ENCODE results near the gene DST. TPM values are rescaled to one million over a fixed set of nuclear protein-coding genes. Genes with fewer than 3 reads are reported as not detected.
"Not testable (repeated sequence)": the region's sequence is repeated elsewhere in the genome, so short reads cannot be mapped to it uniquely, and the experiment has no call there.

The DST gene
- total and polyA plus RNA-seq, 2 donors, result 56.2 to 311 TPM

GRCh38 chr6:56496650-56497049, 146.0 kb downstream of the DST start:
- H3K36me3 ChIP-seq (ENCODE audit: control insufficient read depth in 2 of 2, insufficient read depth in 2 of 2, low read length in 1 of 2); H3K27ac ChIP-seq (ENCODE audit: low read depth in 1 of 2, low read length in 1 of 2); H3K4me3 ChIP-seq (ENCODE audit: low read length in 2 of 2); DNase-seq (ENCODE audit: low read depth in 6 of 9, low spot score in 9 of 9); H3K4me1 ChIP-seq (ENCODE audit: control insufficient read depth in 2 of 2, insufficient read depth in 2 of 2, low read length in 2 of 2); H3K9me3 ChIP-seq (ENCODE audit: control insufficient read depth in 2 of 2, insufficient read depth in 1 of 2, low read length in 1 of 2); H3K27me3 ChIP-seq (ENCODE audit: control insufficient read depth in 2 of 2, insufficient read depth in 1 of 2, low read length in 1 of 2): not testable (repeated sequence)
- 100% methylated on average over 1 of the region's 1 CpG for WGBS

DNA sequence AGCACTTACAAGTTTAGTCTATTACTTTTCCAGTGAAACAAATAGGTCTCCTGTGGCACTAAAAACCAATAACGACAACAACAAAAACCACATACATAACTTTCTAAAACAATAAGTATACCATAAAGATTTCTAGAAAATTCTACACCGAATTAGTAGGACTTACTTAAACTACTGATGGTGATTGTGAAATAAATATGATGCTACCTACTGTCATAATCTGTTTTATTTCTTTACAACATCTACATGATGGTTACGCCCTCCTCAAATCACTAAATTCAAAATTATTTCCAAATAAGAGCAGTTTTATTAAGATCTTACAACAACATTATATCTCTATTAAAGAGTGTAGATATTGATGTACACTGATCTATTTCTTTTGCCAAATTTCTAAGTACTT, 147.0 kb downstream of the DST start:
- no peak overlapping the region for H3K27ac ChIP-seq (ENCODE audit: low read depth in 1 of 2, low read length in 1 of 2)

DNA sequence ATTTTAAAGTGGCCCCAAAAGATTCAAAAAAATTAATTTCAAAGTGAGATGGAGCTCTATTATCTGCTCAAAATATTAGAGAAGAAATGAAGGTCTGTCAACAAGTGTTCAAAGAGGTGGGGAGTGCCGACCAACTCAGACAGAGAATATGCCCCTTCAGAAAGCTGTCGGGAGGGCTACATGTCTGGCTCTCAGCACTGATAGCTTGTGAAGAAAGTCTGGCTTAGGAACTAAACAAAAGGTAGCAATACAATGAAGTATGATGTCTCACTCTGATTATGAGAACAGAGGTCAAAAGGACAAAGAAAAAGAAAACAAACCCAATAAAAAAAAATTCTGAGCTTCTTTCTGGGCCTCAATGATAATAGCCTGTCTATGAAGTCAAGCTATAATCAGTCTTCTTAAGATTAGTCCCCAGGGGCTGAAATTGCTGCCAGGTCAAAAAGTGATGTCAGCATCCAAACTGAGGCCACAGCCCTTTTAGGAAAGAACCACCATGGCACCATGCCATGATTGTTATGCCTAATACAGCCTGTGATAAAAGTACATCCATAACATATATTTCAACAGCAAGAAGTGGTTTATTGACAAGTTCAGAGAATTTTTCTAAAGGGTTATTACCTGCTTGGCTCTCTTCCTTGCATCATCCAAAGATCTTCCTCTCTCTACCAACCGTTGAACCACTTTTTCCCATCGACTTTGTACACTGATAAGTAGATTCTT, 150.9 kb downstream of the DST start:
- 95% methylated on average over 4 of the region's 4 CpGs for WGBS
- Histone ChIP-seq H3K9me3 (ENCODE audit: control insufficient read depth in 2 of 2, insufficient read depth in 1 of 2, low read length in 1 of 2) (no peaks in the 10 kb centered on the region), H3K4me3 (ENCODE audit: low read length in 2 of 2) (no peak overlapping the region), H3K36me3 (ENCODE audit: control insufficient read depth in 2 of 2, insufficient read depth in 2 of 2, low read length in 1 of 2) (peaks cover 0 to 3% of the 10 kb centered on the region in 2 donors), H3K4me1 (ENCODE audit: control insufficient read depth in 2 of 2, insufficient read depth in 2 of 2, low read length in 2 of 2) (no peaks in the 10 kb centered on the region), H3K27me3 (ENCODE audit: control insufficient read depth in 2 of 2, insufficient read depth in 1 of 2, low read length in 1 of 2) (no peaks in the 10 kb centered on the region), H3K27ac (ENCODE audit: low read depth in 1 of 2, low read length in 1 of 2) (no peak overlapping the region)
- no peak for DNase-seq (ENCODE audit: low read depth in 6 of 9, low spot score in 9 of 9)

More for the DNA sequence above, 147.0 kb downstream of the DST start:
- whole genome bisulfite sequencing, result 97% methylated on average over 3 of the region's 3 CpGs
- peaks cover 0 to 7% of the 10 kb centered on the region in 2 donors for H3K36me3 ChIP-seq (ENCODE audit: control insufficient read depth in 2 of 2, insufficient read depth in 2 of 2, low read length in 1 of 2)
- no peaks in the 10 kb centered on the region for H3K27me3 ChIP-seq (ENCODE audit: control insufficient read depth in 2 of 2, insufficient read depth in 1 of 2, low read length in 1 of 2)
- H3K4me1 ChIP-seq (ENCODE audit: control insufficient read depth in 2 of 2, insufficient read depth in 2 of 2, low read length in 2 of 2), result no peaks in the 10 kb centered on the region
- H3K9me3 ChIP-seq (ENCODE audit: control insufficient read depth in 2 of 2, insufficient read depth in 1 of 2, low read length in 1 of 2), result no peaks in the 10 kb centered on the region
- DNase-seq (ENCODE audit: low read depth in 6 of 9, low spot score in 9 of 9), result no peak
- H3K4me3 ChIP-seq (ENCODE audit: low read length in 2 of 2), result no peak overlapping the region

- no peak for DNase-seq (ENCODE audit: low read depth in 6 of 9, low spot score in 9 of 9)
- Histone ChIP-seq H3K36me3 (ENCODE audit: control insufficient read depth in 2 of 2, insufficient read depth in 2 of 2, low read length in 1 of 2) (peaks cover 0 to 3% of the 10 kb centered on the region in 2 donors), H3K4me3 (ENCODE audit: low read length in 2 of 2) (no peak overlapping the region), H3K9me3 (ENCODE audit: control insufficient read depth in 2 of 2, insufficient read depth in 1 of 2, low read length in 1 of 2) (no peaks in the 10 kb centered on the region), H3K4me1 (ENCODE audit: control insufficient read depth in 2 of 2, insufficient read depth in 2 of 2, low read length in 2 of 2) (no peaks in the 10 kb centered on the region), H3K27me3 (ENCODE audit: control insufficient read depth in 2 of 2, insufficient read depth in 1 of 2, low read length in 1 of 2) (no peaks in the 10 kb centered on the region), H3K27ac (ENCODE audit: low read depth in 1 of 2, low read length in 1 of 2) (no peak overlapping the region)
- WGBS, result 96% methylated on average over 2 of the region's 2 CpGs
These were observed 151.7 kb downstream of the DST start for GRCh38 chr6:56490993-56491392.

DNA sequence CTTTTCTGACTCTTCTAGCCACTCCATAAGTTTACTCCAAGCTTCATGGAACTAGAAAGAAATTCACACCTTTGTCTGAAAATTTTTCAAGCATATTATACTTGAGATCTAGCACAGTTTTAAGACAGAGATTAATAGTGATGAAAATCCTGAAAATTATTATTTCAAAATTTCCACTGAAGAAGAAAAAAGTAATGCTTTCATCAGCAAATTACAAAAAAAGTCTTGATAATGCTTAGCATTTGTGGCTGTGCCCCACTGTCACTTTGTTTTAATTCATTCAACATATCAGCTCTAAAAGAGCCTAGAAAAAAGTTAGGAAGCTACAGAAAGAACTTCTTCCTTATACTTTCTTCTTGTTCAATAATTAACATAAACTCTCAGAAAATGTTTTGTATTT, 153.1 kb downstream of the DST start:
- no peak for DNase-seq (ENCODE audit: low read depth in 6 of 9, low spot score in 9 of 9)
- H3K4me1 ChIP-seq (ENCODE audit: control insufficient read depth in 2 of 2, insufficient read depth in 2 of 2, low read length in 2 of 2), result no peaks in the 10 kb centered on the region
- peaks cover 0 to 3% of the 10 kb centered on the region in 2 donors for H3K36me3 ChIP-seq (ENCODE audit: control insufficient read depth in 2 of 2, insufficient read depth in 2 of 2, low read length in 1 of 2)
- H3K27ac ChIP-seq (ENCODE audit: low read depth in 1 of 2, low read length in 1 of 2), result no peak overlapping the region
- no peaks in the 10 kb centered on the region for H3K27me3 ChIP-seq (ENCODE audit: control insufficient read depth in 2 of 2, insufficient read depth in 1 of 2, low read length in 1 of 2)
- no peak overlapping the region for H3K4me3 ChIP-seq (ENCODE audit: low read length in 2 of 2)
- no peaks in the 10 kb centered on the region for H3K9me3 ChIP-seq (ENCODE audit: control insufficient read depth in 2 of 2, insufficient read depth in 1 of 2, low read length in 1 of 2)

DNA sequence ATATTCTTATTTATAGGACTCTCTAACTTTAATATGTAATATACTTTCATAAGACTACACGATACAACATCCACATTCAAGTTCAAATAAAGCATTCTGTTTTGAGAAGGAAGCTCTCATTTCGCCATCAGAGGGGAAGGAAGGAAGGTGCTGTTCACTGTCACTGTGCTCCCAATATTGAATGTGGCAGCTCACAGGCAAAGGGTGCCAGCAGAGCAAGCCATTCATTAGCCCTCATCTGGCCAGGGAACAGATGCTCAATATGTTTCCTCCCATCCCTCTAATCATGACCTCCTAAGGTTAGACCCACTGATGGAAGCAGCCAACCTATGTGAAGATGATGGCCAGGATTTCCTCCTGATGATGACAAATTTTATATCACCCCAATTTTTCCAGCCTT, 154.4 kb downstream of the DST start:
- DNase-seq (ENCODE audit: low read depth in 6 of 9, low spot score in 9 of 9), result no peak
- no peaks in the 10 kb centered on the region for H3K9me3 ChIP-seq (ENCODE audit: control insufficient read depth in 2 of 2, insufficient read depth in 1 of 2, low read length in 1 of 2)
- WGBS, result 95% methylated on average over 2 of the region's 2 CpGs
- no peak overlapping the region for H3K4me3 ChIP-seq (ENCODE audit: low read length in 2 of 2)
- no peak overlapping the region for H3K27ac ChIP-seq (ENCODE audit: low read depth in 1 of 2, low read length in 1 of 2)
- no peaks in the 10 kb centered on the region for H3K4me1 ChIP-seq (ENCODE audit: control insufficient read depth in 2 of 2, insufficient read depth in 2 of 2, low read length in 2 of 2)
- no peaks in the 10 kb centered on the region for H3K27me3 ChIP-seq (ENCODE audit: control insufficient read depth in 2 of 2, insufficient read depth in 1 of 2, low read length in 1 of 2)
- peaks cover 0 to 3% of the 10 kb centered on the region in 2 donors for H3K36me3 ChIP-seq (ENCODE audit: control insufficient read depth in 2 of 2, insufficient read depth in 2 of 2, low read length in 1 of 2)

GRCh38 chr6:56486681-56487080, 156.0 kb downstream of the DST start:
- Histone ChIP-seq H3K4me1 (ENCODE audit: control insufficient read depth in 2 of 2, insufficient read depth in 2 of 2, low read length in 2 of 2) (no peaks in the 10 kb centered on the region), H3K27ac (ENCODE audit: low read depth in 1 of 2, low read length in 1 of 2) (no peak overlapping the region), H3K36me3 (ENCODE audit: control insufficient read depth in 2 of 2, insufficient read depth in 2 of 2, low read length in 1 of 2) (no peaks in the 10 kb centered on the region), H3K4me3 (ENCODE audit: low read length in 2 of 2) (no peak overlapping the region), H3K27me3 (ENCODE audit: control insufficient read depth in 2 of 2, insufficient read depth in 1 of 2, low read length in 1 of 2) (no peaks in the 10 kb centered on the region), H3K9me3 (ENCODE audit: control insufficient read depth in 2 of 2, insufficient read depth in 1 of 2, low read length in 1 of 2) (no peaks in the 10 kb centered on the region)
- DNase-seq (ENCODE audit: low read depth in 6 of 9, low spot score in 9 of 9), result no peak
- over 99% methylated on average over 3 of the region's 3 CpGs for WGBS

DNA sequence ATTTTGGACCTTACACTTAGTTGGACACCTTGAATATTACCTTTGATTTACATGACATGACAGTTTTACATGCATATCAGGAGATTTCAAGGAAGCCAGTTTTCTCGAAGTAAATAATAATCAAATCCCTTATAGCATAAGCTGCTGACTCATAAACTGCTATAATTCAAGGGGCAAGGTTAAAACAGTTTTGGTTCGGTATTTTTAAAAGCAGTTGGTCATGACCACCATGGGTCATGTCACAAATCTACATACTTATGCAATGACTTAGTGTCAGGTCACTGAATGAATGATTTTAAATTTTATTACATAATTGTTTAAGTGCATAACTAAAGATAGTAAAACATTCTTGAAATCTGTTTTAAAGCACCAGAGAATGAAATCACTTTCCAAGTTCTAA, 158.0 kb downstream of the DST start:
- Histone ChIP-seq H3K9me3 (ENCODE audit: control insufficient read depth in 2 of 2, insufficient read depth in 1 of 2, low read length in 1 of 2) (no peaks in the 10 kb centered on the region), H3K36me3 (ENCODE audit: control insufficient read depth in 2 of 2, insufficient read depth in 2 of 2, low read length in 1 of 2) (no peaks in the 10 kb centered on the region), H3K4me1 (ENCODE audit: control insufficient read depth in 2 of 2, insufficient read depth in 2 of 2, low read length in 2 of 2) (no peaks in the 10 kb centered on the region), H3K4me3 (ENCODE audit: low read length in 2 of 2) (no peak overlapping the region), H3K27ac (ENCODE audit: low read depth in 1 of 2, low read length in 1 of 2) (no peak overlapping the region), H3K27me3 (ENCODE audit: control insufficient read depth in 2 of 2, insufficient read depth in 1 of 2, low read length in 1 of 2) (no peaks in the 10 kb centered on the region)
- WGBS, result 98% methylated on average over 2 of the region's 2 CpGs
- no peak for DNase-seq (ENCODE audit: low read depth in 6 of 9, low spot score in 9 of 9)

DNA sequence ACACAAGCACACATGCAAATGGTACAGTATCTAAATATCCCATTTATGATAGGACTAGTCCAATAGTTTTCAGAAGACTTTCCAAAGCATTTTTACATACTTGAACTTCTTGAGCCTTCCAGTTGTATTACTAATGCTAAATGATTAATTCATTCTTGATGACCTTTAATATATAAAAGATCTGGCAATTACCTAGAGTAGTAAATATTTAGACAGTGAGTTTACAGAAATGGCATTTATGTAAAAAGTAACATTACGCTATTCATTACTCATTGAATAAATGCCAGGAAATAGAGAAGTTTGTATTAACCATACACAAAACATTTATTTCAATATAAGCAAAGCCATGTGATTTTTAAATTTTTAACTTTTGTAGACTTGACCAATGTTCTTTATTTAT, 158.8 kb downstream of the DST start:
- DNase-seq (ENCODE audit: low read depth in 6 of 9, low spot score in 9 of 9), result no peak
- over 99% methylated on average over 1 of the region's 1 CpG for WGBS
- Histone ChIP-seq H3K27me3 (ENCODE audit: control insufficient read depth in 2 of 2, insufficient read depth in 1 of 2, low read length in 1 of 2) (no peaks in the 10 kb centered on the region), H3K4me3 (ENCODE audit: low read length in 2 of 2) (no peak overlapping the region), H3K9me3 (ENCODE audit: control insufficient read depth in 2 of 2, insufficient read depth in 1 of 2, low read length in 1 of 2) (no peaks in the 10 kb centered on the region), H3K36me3 (ENCODE audit: control insufficient read depth in 2 of 2, insufficient read depth in 2 of 2, low read length in 1 of 2) (no peaks in the 10 kb centered on the region), H3K4me1 (ENCODE audit: control insufficient read depth in 2 of 2, insufficient read depth in 2 of 2, low read length in 2 of 2) (no peaks in the 10 kb centered on the region), H3K27ac (ENCODE audit: low read depth in 1 of 2, low read length in 1 of 2) (no peak overlapping the region)
